ENCODE results near the gene KDM5B.
"Not testable (repeated sequence)": the region's sequence is repeated elsewhere in the genome, so short reads cannot be mapped to it uniquely, and the experiment has no call there.

Gene KDM5B

GRCh38 chr1:202834771-202835547 lies 26.7 kb upstream of the KDM5B start:
- Mint-ChIP-seq H3K4me3 (peak overlapping the region; percentile 18), H3K4me1 (ENCODE audit: low read depth) (peaks cover 37% of the 10 kb centered on the region), H3K36me3 (ENCODE audit: low read depth) (no peaks in the 10 kb centered on the region), H3K27me3 (peaks cover 3% of the 10 kb centered on the region), H3K27ac (peak overlapping the region; percentile 69), H3K9me3 (no peaks in the 10 kb centered on the region)
- DNase-seq, result peak; percentile 46

DNA sequence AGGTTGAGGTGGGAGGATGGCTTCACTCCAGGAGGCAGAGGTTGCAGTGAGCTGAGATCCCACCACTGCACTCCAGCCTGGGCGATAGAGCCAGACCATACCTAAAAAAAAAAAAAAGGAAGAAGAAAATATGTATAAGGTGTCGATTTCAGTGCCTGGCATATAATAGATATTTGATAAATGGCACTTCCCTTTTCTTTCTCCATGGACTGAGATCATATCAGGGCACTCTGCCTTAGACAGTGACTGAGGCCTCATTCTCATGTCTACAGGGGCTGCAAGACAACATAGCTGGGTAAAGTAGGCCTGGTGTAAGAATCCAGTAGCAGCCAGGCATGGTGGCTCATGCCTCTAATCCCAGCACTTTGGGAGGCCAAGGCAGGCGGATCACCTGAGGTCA lies 23.7 kb upstream of the KDM5B start:
- Mint-ChIP-seq H3K4me1 (ENCODE audit: low read depth) (peaks cover 28% of the 10 kb centered on the region), H3K36me3 (ENCODE audit: low read depth) (no peaks in the 10 kb centered on the region), H3K27me3 (no peaks in the 10 kb centered on the region), H3K4me3 (no peak overlapping the region), H3K27ac (no peak overlapping the region), H3K9me3 (no peaks in the 10 kb centered on the region)
- no peak for DNase-seq

- DNase-seq; H3K4me3 Mint-ChIP-seq; H3K9me3 Mint-ChIP-seq; H3K36me3 Mint-ChIP-seq (ENCODE audit: low read depth); H3K27me3 Mint-ChIP-seq; H3K27ac Mint-ChIP-seq; H3K4me1 Mint-ChIP-seq (ENCODE audit: low read depth): not testable (repeated sequence)
Measured at GRCh38 chr1:202829223-202829622, 21.0 kb upstream of the KDM5B start.

DNA sequence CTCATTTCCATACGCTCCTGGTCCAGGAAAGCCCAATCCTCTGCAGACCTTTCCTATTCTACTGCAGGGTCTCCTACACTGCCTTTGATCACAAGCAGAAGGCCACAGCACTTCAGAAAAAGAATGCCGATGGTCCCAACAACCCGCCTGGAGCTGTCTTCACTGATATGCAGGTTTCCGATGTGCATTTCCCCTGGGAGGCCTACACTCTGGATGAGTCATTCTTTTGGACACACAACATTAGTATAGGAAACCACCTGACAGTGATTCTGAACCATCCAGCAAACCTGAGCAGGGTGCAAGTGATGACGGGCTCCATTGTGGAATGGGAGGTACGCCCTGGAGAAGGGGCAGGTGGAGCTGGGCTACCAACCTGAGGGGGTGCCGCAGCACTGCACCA lies 17.5 kb upstream of the KDM5B start:
- Mint-ChIP-seq H3K36me3 (ENCODE audit: low read depth) (no peaks in the 10 kb centered on the region), H3K9me3 (no peaks in the 10 kb centered on the region), H3K4me3 (no peak overlapping the region), H3K27me3 (no peaks in the 10 kb centered on the region), H3K4me1 (ENCODE audit: low read depth) (no peaks in the 10 kb centered on the region), H3K27ac (no peak overlapping the region)
- no peak for DNase-seq

- H3K9me3 Mint-ChIP-seq, result no peaks in the 10 kb centered on the region
- no peaks in the 10 kb centered on the region for H3K36me3 Mint-ChIP-seq (ENCODE audit: low read depth)
- H3K4me1 Mint-ChIP-seq (ENCODE audit: low read depth), result no peaks in the 10 kb centered on the region
- H3K4me3 Mint-ChIP-seq, result no peak overlapping the region
- peaks cover 3% of the 10 kb centered on the region for H3K27me3 Mint-ChIP-seq
- DNase-seq, result no peak
- no peak overlapping the region for H3K27ac Mint-ChIP-seq
Measured at GRCh38 chr1:202821467-202821866, 13.2 kb upstream of the KDM5B start.

DNA sequence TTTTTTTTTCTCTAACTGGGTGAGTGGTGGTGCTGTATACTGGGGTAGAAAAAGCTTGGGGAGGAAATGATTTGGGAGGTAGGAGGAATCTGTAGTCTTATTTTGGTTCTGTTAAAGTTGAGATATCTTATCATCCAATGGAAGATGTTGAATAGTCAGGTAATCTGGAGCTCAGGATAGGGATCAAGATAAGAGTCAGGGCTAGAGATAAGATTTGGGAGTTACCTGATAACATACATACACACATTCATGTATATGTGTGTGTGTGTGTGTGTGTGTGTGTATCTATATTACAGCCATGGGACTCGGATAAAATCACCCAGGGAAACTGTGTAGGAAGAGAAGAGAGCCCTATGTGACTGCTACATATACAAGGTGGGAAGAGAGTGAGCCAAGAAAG lies 10.6 kb upstream of the KDM5B start:
- Mint-ChIP-seq H3K9me3 (no peaks in the 10 kb centered on the region), H3K4me1 (ENCODE audit: low read depth) (no peaks in the 10 kb centered on the region), H3K27ac (no peak overlapping the region), H3K27me3 (peaks cover 3% of the 10 kb centered on the region), H3K4me3 (no peak overlapping the region), H3K36me3 (ENCODE audit: low read depth) (no peaks in the 10 kb centered on the region)
- DNase-seq, result no peak

DNA sequence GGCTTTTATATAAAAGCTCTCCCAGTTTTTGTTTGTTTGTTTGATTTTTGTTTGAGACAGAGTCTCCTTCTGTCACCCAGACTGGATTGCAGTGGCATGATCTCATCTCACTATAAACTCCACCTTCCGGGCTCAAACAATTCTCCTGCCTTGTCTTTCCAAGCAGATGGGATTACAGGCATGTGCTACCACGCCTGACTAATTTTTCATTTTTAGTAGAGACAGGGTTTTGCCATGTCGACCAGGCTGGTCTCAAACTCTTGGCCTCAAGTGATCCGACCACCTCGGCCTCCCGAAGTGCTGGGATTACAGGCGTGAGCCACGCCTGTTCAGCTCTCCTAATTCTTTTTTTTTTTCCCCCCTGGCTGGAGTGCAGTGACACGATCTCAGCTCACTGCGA lies 6.9 kb upstream of the KDM5B start:
- H3K27me3 Mint-ChIP-seq, result peaks cover 12% of the 10 kb centered on the region
- peaks cover 14% of the 10 kb centered on the region for H3K4me1 Mint-ChIP-seq (ENCODE audit: low read depth)
- DNase-seq, result no peak
- H3K9me3 Mint-ChIP-seq, result no peaks in the 10 kb centered on the region
- H3K27ac Mint-ChIP-seq, result no peak overlapping the region
- no peaks in the 10 kb centered on the region for H3K36me3 Mint-ChIP-seq (ENCODE audit: low read depth)
- H3K4me3 Mint-ChIP-seq, result no peak overlapping the region

- Mint-ChIP-seq H3K4me1 (ENCODE audit: low read depth) (peaks cover 29% of the 10 kb centered on the region), H3K27ac (no peak overlapping the region), H3K36me3 (ENCODE audit: low read depth) (no peaks in the 10 kb centered on the region), H3K27me3 (peaks cover 9% of the 10 kb centered on the region), H3K4me3 (peak overlapping the region; percentile 85), H3K9me3 (no peaks in the 10 kb centered on the region)
- no peak for DNase-seq
Measured at GRCh38 chr1:202812176-202813026, 4.2 kb upstream of the KDM5B start.

DNA sequence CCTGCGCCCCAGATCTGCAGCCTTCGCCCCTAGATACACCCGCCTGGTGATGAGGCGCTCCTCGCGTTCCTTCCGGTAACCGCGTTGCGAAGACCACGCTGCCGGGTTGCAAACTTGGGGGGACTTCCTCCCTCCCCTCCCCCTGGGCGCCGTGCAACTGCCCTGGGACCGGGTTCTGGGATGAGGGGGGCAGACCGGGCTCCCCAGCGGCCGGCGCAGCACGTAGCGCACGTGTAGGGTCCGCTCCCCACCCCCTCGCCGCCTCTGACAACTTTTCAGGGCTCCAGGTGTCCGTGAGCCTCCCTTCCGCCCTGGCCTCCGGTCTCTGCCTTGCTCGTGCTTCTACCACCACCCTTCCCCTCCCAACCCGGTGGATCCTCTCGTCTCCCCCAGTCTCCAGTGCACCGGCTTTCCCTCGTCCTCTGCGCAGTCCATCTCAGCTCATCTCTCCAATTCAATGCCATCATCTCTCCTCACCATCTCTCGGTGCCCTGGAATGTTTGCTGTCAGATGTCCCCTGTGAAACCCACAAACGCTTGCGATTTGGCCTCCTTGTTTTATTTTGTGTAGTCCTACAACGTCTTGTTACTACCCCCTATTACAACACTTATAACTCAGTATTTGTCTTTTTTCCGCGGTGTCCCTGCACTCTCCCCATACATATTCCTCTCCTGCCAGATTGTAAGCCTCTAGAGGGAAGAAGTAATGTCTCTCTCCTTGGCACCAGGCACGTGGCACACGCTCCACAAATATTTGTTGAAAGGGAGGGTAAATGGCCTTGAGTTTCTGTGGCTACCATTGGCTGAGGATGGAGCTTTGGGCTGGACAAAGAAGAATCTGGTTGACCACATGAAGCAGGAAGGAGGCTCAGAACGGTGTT lies 3.3 kb upstream of the KDM5B start:
- peaks cover 9% of the 10 kb centered on the region for H3K27me3 Mint-ChIP-seq
- peak overlapping the region; percentile 84 for H3K27ac Mint-ChIP-seq
- peak overlapping the region; percentile 85 for H3K4me3 Mint-ChIP-seq
- peaks cover 29% of the 10 kb centered on the region for H3K4me1 Mint-ChIP-seq (ENCODE audit: low read depth)
- peak; percentile 54 for DNase-seq
- no peaks in the 10 kb centered on the region for H3K9me3 Mint-ChIP-seq
- peaks cover 4% of the 10 kb centered on the region for H3K36me3 Mint-ChIP-seq (ENCODE audit: low read depth)

GRCh38 chr1:202810615-202811295 lies 2.5 kb upstream of the KDM5B start, which contains the start of gene PCAT6:
PCAT6 (plus strand) TSS chr1:202810954.
- Mint-ChIP-seq H3K4me3 (peak within 1 kb of the TSS; percentile 85), H3K27ac (peak within 1 kb of the TSS; percentile 84), H3K4me1 (ENCODE audit: low read depth) (peaks cover 37% of the 10 kb centered on the region), H3K9me3 (no peaks in the 10 kb centered on the region), H3K36me3 (ENCODE audit: low read depth) (peaks cover 8% of the 10 kb centered on the region), H3K27me3 (peaks cover 9% of the 10 kb centered on the region)
- DNase-seq, result peak; percentile 90

GRCh38 chr1:202810193-202810614 lies 2.0 kb upstream of the KDM5B start:
- peaks cover 8% of the 10 kb centered on the region for H3K36me3 Mint-ChIP-seq (ENCODE audit: low read depth)
- H3K27me3 Mint-ChIP-seq, result peaks cover 9% of the 10 kb centered on the region
- H3K27ac Mint-ChIP-seq, result peak overlapping the region; percentile 75
- no peak for DNase-seq
- no peaks in the 10 kb centered on the region for H3K9me3 Mint-ChIP-seq
- peak overlapping the region; percentile 85 for H3K4me3 Mint-ChIP-seq
- H3K4me1 Mint-ChIP-seq (ENCODE audit: low read depth), result peaks cover 43% of the 10 kb centered on the region

GRCh38 chr1:202809597-202810159 lies 1.5 kb upstream of the KDM5B start:
- no peak for DNase-seq
- H3K4me1 Mint-ChIP-seq (ENCODE audit: low read depth), result peaks cover 48% of the 10 kb centered on the region
- no peak overlapping the region for H3K27ac Mint-ChIP-seq
- peaks cover 9% of the 10 kb centered on the region for H3K27me3 Mint-ChIP-seq
- peak overlapping the region; percentile 85 for H3K4me3 Mint-ChIP-seq
- peaks cover 8% of the 10 kb centered on the region for H3K36me3 Mint-ChIP-seq (ENCODE audit: low read depth)
- H3K9me3 Mint-ChIP-seq, result no peaks in the 10 kb centered on the region

DNA sequence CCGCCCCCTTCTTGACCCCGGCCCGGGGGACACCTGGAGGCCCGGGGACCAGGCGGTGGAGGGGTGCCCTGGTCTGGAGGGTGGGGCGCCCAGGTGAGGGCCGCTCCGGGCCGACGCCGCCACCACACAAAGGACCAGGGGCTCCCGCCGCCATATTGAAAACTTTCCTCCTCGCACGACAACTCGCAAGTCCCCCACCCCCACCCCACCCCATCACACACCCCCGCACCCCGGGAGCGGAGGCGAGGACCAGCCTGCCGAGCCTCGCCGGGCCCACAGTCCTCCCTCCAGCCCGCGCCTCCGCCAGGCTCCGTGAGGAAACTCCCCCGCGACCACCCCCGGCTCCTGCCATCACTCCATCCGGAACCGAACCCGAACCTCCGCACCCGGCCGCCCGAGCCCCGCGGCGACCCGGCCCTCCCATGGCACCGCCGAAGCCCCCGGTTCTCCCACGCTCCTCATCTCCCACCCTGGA lies 733 bp downstream of the KDM5B start:
- Mint-ChIP-seq H3K27me3 (peaks cover 9% of the 10 kb centered on the region), H3K27ac (peak overlapping the region; percentile 96), H3K36me3 (ENCODE audit: low read depth) (peaks cover 8% of the 10 kb centered on the region), H3K4me1 (ENCODE audit: low read depth) (peaks cover 70% of the 10 kb centered on the region), H3K4me3 (peak overlapping the region; percentile 87), H3K9me3 (no peaks in the 10 kb centered on the region)
- peak; percentile 63 for DNase-seq

All from activated T-cell treated with anti-CD3 and anti-CD28 coated beads, Interleukin-2, amount 50 U/mL, for 24 hours (primary cell).